Epithelial cell of prostate (primary cell): ENCODE measurements around the gene RAB9A.
"Not testable (repeated sequence)": the region's sequence is repeated elsewhere in the genome, so short reads cannot be mapped to it uniquely, and the experiment has no call there.

Experiments
- DNase-seq: peaks from one replicate; pipeline ENCODE4 v3.0.0-alpha.2; 2011; ENCODE audit warnings: low read depth, low spot score
- H3K27ac ChIP-seq: fragments of 450-650 bp; 2 replicates; pipeline ENCODE4 v1.5.1; 2017; ENCODE audit warnings: mild to moderate bottlenecking

RAB9A gene

GRCh38 chrX:13688958-13689740 is at the start of gene RAB9A:
Gene RAB9A (plus strand): TSS chrX:13689128. CDS start chrX:13708747, 19,619 bp downstream.
- H3K27ac ChIP-seq: peak within 1 kb of the TSS; percentile 85
- no peak for DNase-seq

- not testable (repeated sequence) for DNase-seq, H3K27ac ChIP-seq
Measured at GRCh38 chrX:13641684-13642083, 47.2 kb upstream of the RAB9A start.

GRCh38 chrX:13645464-13646153 is 43.3 kb upstream of the RAB9A start:
- DNase-seq: no peak

GRCh38 chrX:13646154-13646549 is 42.8 kb upstream of the RAB9A start:
- no peak for DNase-seq

More at GRCh38 chrX:13645464-13646153, 43.3 kb upstream of the RAB9A start:
- no peak overlapping the region for H3K27ac ChIP-seq

GRCh38 chrX:13647709-13648212 is 41.2 kb upstream of the RAB9A start:
- H3K27ac ChIP-seq: peak overlapping the region; percentile 24
- no peak for DNase-seq

More at GRCh38 chrX:13646154-13646549, 42.8 kb upstream of the RAB9A start:
- no peak overlapping the region for H3K27ac ChIP-seq

- H3K27ac ChIP-seq, DNase-seq: not testable (repeated sequence)
Measured at GRCh38 chrX:13648336-13648735, 40.6 kb upstream of the RAB9A start.

GRCh38 chrX:13649838-13650237 is 39.1 kb upstream of the RAB9A start:
- no peak overlapping the region for H3K27ac ChIP-seq
- no peak for DNase-seq

- H3K27ac ChIP-seq: no peak overlapping the region
- no peak for DNase-seq
Measured at GRCh38 chrX:13650318-13650717, 38.6 kb upstream of the RAB9A start.

GRCh38 chrX:13651150-13651549 is 37.8 kb upstream of the RAB9A start:
- no peak overlapping the region for H3K27ac ChIP-seq
- DNase-seq: no peak

- no peak for DNase-seq
- H3K27ac ChIP-seq: peak overlapping the region; percentile 89
Measured at GRCh38 chrX:13652287-13652793, 36.6 kb upstream of the RAB9A start.

GRCh38 chrX:13652850-13653693 is 35.9 kb upstream of the RAB9A start, which contains the start of gene TCEANC:
Gene TCEANC (plus strand): TSS chrX:13653141. CDS start chrX:13662509, 9,368 bp downstream.
- peak within 1 kb of the TSS; percentile 89 for H3K27ac ChIP-seq
- DNase-seq: peak; percentile 74

GRCh38 chrX:13654116-13654515 is 34.8 kb upstream of the RAB9A start:
- no peak for DNase-seq
- H3K27ac ChIP-seq: peak overlapping the region; percentile 89

GRCh38 chrX:13655674-13656073 is 33.3 kb upstream of the RAB9A start:
- no peak for DNase-seq
- no peak overlapping the region for H3K27ac ChIP-seq

GRCh38 chrX:13658602-13659001 is 30.3 kb upstream of the RAB9A start:
- peak overlapping the region; percentile 85 for H3K27ac ChIP-seq
- no peak for DNase-seq

GRCh38 chrX:13659063-13659462 is 29.9 kb upstream of the RAB9A start:
- no peak for DNase-seq
- peak overlapping the region; percentile 85 for H3K27ac ChIP-seq

GRCh38 chrX:13661735-13662288 is 27.1 kb upstream of the RAB9A start:
- DNase-seq: no peak

GRCh38 chrX:13662355-13662791 is 26.6 kb upstream of the RAB9A start:
- DNase-seq: no peak
- no peak overlapping the region for H3K27ac ChIP-seq

More at GRCh38 chrX:13661735-13662288, 27.1 kb upstream of the RAB9A start:
- no peak overlapping the region for H3K27ac ChIP-seq

- no peak for DNase-seq
- H3K27ac ChIP-seq: peak overlapping the region; percentile 32
Measured at GRCh38 chrX:13664020-13664419, 24.9 kb upstream of the RAB9A start.

- no peak overlapping the region for H3K27ac ChIP-seq
- no peak for DNase-seq
Measured at GRCh38 chrX:13666836-13667235, 22.1 kb upstream of the RAB9A start.

- H3K27ac ChIP-seq: peak overlapping the region; percentile 62
- no peak for DNase-seq
Measured at GRCh38 chrX:13667919-13668318, 21.0 kb upstream of the RAB9A start.
